Adipocyte (in vitro differentiated cells): ENCODE data around the gene KCNJ4.

Experiments
- DNase-seq: peaks from one replicate; pipeline ENCODE4 v3.0.0-alpha.2; 2015; ENCODE audit warnings: low read depth
- H3K27me3 ChIP-seq: replicated peaks from 2 replicates; pipeline ENCODE4 v1.7.0; 2013; ENCODE audit warnings: mild to moderate bottlenecking, low read length, moderate library complexity; ENCODE audit not compliant: control insufficient read depth, insufficient read depth
- H3K36me3 ChIP-seq: 2 replicates; pipeline ENCODE4 v1.7.0; 2013; ENCODE audit warnings: low read length, mild to moderate bottlenecking, moderate library complexity; ENCODE audit not compliant: control insufficient read depth, insufficient read depth, severe bottlenecking
- H3K4me1 ChIP-seq: 2 replicates; pipeline ENCODE4 v1.7.0; 2013; ENCODE audit warnings: mild to moderate bottlenecking, low read length, moderate library complexity; ENCODE audit not compliant: control insufficient read depth, insufficient read depth
- H3K4me3 ChIP-seq: 2 replicates; pipeline ENCODE4 v1.7.0; 2013; ENCODE audit warnings: mild to moderate bottlenecking, low read length, moderate library complexity
- H3K9ac ChIP-seq: 2 replicates; pipeline ENCODE4 v1.7.0; 2013; ENCODE audit warnings: mild to moderate bottlenecking, low read length, moderate library complexity
- H3K9me3 ChIP-seq: 2 replicates; pipeline ENCODE4 v1.7.0; 2013; ENCODE audit warnings: mild to moderate bottlenecking, low read length, moderate library complexity; ENCODE audit not compliant: control insufficient read depth

Gene KCNJ4

DNA sequence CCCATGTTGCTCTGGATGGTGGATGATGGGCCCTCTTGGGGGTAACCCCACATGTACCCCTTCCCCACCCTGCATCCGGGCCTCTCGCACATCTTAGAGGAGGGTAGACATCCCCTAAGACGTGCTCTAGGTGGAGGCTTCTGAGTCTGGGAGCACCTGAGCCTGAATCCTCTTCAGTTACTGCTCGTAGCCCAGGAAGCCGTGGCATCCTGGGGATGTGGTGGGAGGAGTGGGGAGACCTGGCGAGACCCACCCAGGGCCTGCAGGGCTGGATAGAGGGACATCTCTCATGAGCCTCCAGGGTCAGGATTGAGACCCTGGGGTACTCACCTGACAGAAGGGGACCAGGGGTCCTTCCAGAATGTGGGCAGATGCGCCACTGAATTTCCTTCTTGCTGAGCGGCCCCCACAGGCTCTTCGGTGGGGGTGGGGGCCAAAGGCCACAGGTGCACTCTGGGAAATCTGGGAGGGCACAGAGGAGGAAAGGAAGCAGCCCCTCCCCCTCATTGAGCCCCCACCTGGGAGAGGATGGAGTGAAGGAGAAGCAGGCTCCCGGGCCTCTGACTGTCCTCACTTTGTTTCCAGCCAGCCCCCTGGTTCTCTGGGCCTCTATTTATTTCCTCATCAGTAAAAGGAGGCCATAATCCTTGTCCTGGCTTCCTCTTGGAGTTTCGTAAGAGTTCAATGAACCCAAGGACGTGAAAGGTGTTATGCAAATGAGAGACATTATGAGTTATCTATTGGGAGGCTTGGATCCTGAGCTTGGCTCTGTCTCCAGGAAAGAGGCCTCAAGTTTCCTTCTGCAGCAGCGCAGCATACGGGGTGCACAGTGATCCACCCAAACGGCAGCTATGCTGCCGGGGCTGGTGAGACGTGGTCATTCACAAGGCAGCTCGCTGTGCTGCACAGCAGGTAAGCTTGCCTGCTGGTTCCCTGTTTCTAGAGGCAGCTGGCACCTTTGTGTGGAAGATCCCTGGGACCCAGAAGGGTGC is 31.2 kb downstream of the KCNJ4 start:
- no peaks in the 10 kb centered on the region for H3K4me1 ChIP-seq
- DNase-seq = no peak
- no peaks in the 10 kb centered on the region for H3K9me3 ChIP-seq
- H3K27me3 ChIP-seq = peaks cover 12% of the 10 kb centered on the region
- no peak overlapping the region for H3K4me3 ChIP-seq
- H3K36me3 ChIP-seq = no peaks in the 10 kb centered on the region
- H3K9ac ChIP-seq = no peak overlapping the region

GRCh38 chr22:38422611-38423511 is 32.1 kb downstream of the KCNJ4 start:
- H3K4me1 ChIP-seq = no peaks in the 10 kb centered on the region
- H3K4me3 ChIP-seq = no peak overlapping the region
- H3K9ac ChIP-seq = no peak overlapping the region
- H3K27me3 ChIP-seq = peaks cover 12% of the 10 kb centered on the region
- H3K36me3 ChIP-seq = no peaks in the 10 kb centered on the region
- no peak for DNase-seq
- H3K9me3 ChIP-seq = no peaks in the 10 kb centered on the region

GRCh38 chr22:38420734-38421133 is 34.3 kb downstream of the KCNJ4 start:
- Histone ChIP-seq H3K36me3 (no peaks in the 10 kb centered on the region), H3K9me3 (no peaks in the 10 kb centered on the region), H3K4me3 (no peak overlapping the region), H3K9ac (no peak overlapping the region), H3K27me3 (peaks cover 15% of the 10 kb centered on the region), H3K4me1 (no peaks in the 10 kb centered on the region)
- no peak for DNase-seq

DNA sequence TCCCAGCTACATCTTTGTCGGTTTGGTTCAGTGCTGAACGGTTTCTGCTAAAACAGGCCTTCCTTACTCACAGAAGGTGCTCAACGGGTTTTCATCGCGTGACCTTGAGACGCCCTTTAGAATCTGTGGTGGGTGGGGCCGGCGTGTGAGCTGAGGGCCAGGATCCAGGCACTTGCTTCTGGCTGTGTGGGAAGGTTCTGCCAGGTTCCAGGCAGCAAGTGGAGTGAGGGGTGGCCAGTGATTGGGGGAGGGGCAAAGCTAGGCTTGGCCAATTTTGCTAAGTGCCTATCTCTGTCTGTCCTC is 35.2 kb downstream of the KCNJ4 start:
- Histone ChIP-seq H3K4me1 (no peaks in the 10 kb centered on the region), H3K27me3 (peaks cover 13% of the 10 kb centered on the region), H3K4me3 (no peak overlapping the region), H3K36me3 (no peaks in the 10 kb centered on the region), H3K9me3 (no peaks in the 10 kb centered on the region), H3K9ac (no peak overlapping the region)
- no peak for DNase-seq

DNA sequence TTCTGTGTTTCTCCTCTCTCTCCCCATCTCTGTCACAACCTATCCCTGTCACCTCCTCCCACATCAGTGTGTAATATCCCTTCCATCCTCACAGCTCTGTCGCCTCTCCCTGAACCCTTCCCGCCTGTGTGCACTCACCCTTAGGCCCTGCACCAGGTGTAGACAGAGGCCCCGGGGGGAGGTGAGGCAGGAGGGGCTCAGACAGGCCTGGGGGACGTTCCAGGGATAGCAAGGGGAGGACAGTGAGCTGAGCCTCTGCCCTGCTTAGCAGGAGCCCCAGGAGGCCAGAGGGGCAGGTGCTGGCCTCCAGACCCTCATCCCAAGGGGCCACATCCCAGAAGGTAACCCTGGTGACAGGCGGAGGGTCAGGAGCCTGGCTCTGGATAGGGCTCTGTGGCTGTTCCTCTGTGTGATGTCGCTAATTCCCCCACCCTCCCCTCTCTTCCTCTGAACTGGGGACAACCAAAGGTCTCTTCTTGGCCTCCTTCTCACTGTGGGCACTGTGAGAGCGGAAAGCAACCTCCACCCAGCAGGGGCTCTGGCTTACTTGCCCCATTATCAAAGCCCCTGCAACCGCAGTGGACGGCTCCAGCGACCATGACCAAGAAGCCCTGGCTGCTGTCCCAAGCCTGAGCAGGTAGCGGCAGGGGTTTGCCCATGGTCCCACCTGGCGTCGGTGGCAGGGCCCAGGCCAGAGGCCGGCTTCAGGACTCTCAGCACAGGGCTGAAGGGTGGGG is 35.7 kb downstream of the KCNJ4 start:
- Histone ChIP-seq H3K9me3 (no peaks in the 10 kb centered on the region), H3K27me3 (peaks cover 11% of the 10 kb centered on the region), H3K4me1 (no peaks in the 10 kb centered on the region), H3K9ac (no peak overlapping the region), H3K36me3 (no peaks in the 10 kb centered on the region), H3K4me3 (no peak overlapping the region)
- DNase-seq = no peak

GRCh38 chr22:38418589-38418988 is 36.4 kb downstream of the KCNJ4 start:
- DNase-seq = no peak
- no peak overlapping the region for H3K4me3 ChIP-seq
- no peaks in the 10 kb centered on the region for H3K36me3 ChIP-seq
- H3K9ac ChIP-seq = no peak overlapping the region
- H3K9me3 ChIP-seq = no peaks in the 10 kb centered on the region
- no peaks in the 10 kb centered on the region for H3K4me1 ChIP-seq
- peaks cover 7% of the 10 kb centered on the region for H3K27me3 ChIP-seq

DNA sequence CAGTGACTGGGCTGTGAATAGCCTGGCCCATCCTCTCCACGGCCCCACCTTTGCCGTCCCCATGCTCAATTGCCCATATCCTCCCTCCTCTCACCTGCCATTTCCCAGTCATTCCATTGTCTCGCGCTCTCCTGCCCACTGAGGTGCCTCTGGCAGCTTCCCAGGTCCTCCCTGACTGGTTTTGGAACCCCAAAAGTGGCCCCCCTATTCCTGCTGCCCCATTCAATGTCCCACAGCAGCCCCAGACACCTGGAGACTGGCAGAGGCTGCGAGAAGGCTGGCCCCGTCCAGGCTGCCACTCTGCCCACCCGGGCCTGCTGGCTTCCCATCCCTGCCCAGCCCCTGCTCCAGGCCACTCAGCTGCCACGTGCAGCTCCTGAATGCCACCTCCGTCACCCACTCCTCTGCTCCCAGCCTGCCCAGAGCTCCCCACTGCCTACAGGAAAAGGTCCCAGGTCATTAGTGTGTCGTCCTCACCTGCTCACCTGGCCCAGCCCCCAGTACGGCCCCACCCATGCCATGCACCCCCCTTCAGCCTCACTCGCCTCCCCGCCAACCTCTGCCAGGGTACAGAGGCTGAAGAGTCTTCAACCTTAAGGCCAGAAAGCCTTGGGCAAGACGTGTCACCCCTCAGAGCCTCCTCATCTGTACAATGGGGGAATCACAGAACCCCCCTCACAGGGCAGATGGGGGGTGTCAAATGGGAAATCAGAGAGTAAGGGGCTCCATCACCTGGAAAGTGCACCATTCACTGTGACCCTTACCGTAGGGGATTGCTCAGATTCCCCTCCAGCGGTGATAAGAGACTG is 37.5 kb downstream of the KCNJ4 start:
- Histone ChIP-seq H3K4me3 (no peak overlapping the region), H3K4me1 (peaks cover 2% of the 10 kb centered on the region), H3K9ac (no peak overlapping the region), H3K36me3 (no peaks in the 10 kb centered on the region), H3K27me3 (peaks cover 9% of the 10 kb centered on the region), H3K9me3 (no peaks in the 10 kb centered on the region)
- DNase-seq = no peak

GRCh38 chr22:38416621-38417251 is 38.3 kb downstream of the KCNJ4 start:
- H3K9ac ChIP-seq = no peak overlapping the region
- H3K4me3 ChIP-seq = no peak overlapping the region
- H3K27me3 ChIP-seq = peaks cover 11% of the 10 kb centered on the region
- no peaks in the 10 kb centered on the region for H3K36me3 ChIP-seq
- peaks cover 4% of the 10 kb centered on the region for H3K4me1 ChIP-seq
- no peak for DNase-seq
- H3K9me3 ChIP-seq = no peaks in the 10 kb centered on the region

- Histone ChIP-seq H3K9ac (no peak overlapping the region), H3K4me1 (peaks cover 4% of the 10 kb centered on the region), H3K9me3 (no peaks in the 10 kb centered on the region), H3K4me3 (no peak overlapping the region), H3K27me3 (peaks cover 11% of the 10 kb centered on the region), H3K36me3 (no peaks in the 10 kb centered on the region)
- no peak for DNase-seq
Observed at GRCh38 chr22:38415561-38416321, 39.3 kb downstream of the KCNJ4 start.

DNA sequence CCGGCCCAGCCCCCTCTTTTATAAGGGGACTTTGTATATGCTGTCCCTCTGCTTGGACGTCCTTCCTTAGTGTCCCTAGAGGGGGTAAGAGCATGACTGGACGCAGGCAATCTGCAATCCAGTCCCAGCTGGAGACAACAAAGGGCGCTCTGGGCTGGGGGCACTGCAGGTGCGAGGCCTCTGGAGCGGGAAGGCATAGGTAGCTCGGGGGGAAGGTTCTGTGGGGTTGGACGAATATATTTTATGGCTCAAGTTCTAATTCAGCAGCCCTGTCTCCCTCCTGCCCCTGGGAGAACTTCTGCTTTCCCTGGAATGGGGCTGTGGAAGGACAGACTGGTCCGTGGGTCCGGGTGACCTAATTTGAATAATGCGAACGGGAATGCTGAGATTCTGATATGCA is 40.0 kb downstream of the KCNJ4 start:
- Histone ChIP-seq H3K4me1 (peaks cover 4% of the 10 kb centered on the region), H3K4me3 (no peak overlapping the region), H3K27me3 (peaks cover 11% of the 10 kb centered on the region), H3K9me3 (no peaks in the 10 kb centered on the region), H3K9ac (no peak overlapping the region), H3K36me3 (no peaks in the 10 kb centered on the region)
- no peak for DNase-seq
